Keratinocyte (primary cell): ENCODE data around the gene COG3. TPM values are rescaled to one million over a fixed set of nuclear protein-coding genes. Genes with fewer than 3 reads are reported as not detected.

Source experiments
- DNase-seq: peaks from one replicate; pipeline ENCODE4 v3.0.0-alpha.2; 2011; ENCODE audit warnings: low read depth, missing footprints, low spot score
- FAIRE-seq: peaks from 2 replicates; lab custom pipeline; 2011; peaks lifted over from hg19 to GRCh38; lab: Jason Lieb, UNC
- H2AFZ ChIP-seq: 2 replicates; pipeline ENCODE4 v1.6.0; 2012; ENCODE audit warnings: low read length, control low read depth, inconsistent platforms; ENCODE audit not compliant: control insufficient read depth
- H3K27ac ChIP-seq: 2 replicates; pipeline ENCODE4 v1.5.1; 2011; ENCODE audit warnings: low read length; ENCODE audit not compliant: control insufficient read depth, insufficient read depth
- H3K27me3 ChIP-seq: 3 replicates; pipeline ENCODE4 v1.6.0; 2011; ENCODE audit warnings: low read length; ENCODE audit not compliant: control insufficient read depth, insufficient read depth; ENCODE audit errors: extremely low read depth
- H3K36me3 ChIP-seq, 2 experiments: 2 replicates in 1 of 2; 3 replicates in 1 of 2; pipeline ENCODE4 v1.5.1; 2011; ENCODE audit warnings: low read length in 2 of 2, mild to moderate bottlenecking in 1 of 2; ENCODE audit not compliant: control insufficient read depth in 2 of 2, insufficient read depth in 2 of 2; ENCODE audit errors: extremely low read depth in 1 of 2
- H3K4me1 ChIP-seq: 3 replicates; pipeline ENCODE4 v1.5.1; 2011; ENCODE audit warnings: low read length; ENCODE audit not compliant: control insufficient read depth, insufficient read depth; ENCODE audit errors: extremely low read depth
- H3K4me2 ChIP-seq: 3 replicates; pipeline ENCODE4 v1.6.0; 2011; ENCODE audit warnings: low read depth, low read length; ENCODE audit not compliant: control insufficient read depth, insufficient read depth; ENCODE audit errors: extremely low read depth
- H3K4me3 ChIP-seq, 3 experiments: fragments of 200-600 bp in 1 of 3; sonication (generic) in 1 of 3; 2 replicates in 2 of 3; 3 replicates in 1 of 3; pipeline ENCODE4 v1.5.1; 2011 to 2016; ENCODE audit warnings: low read length in 3 of 3, mild to moderate bottlenecking in 3 of 3, control low read depth in 2 of 3, inconsistent platforms in 1 of 3, low read depth in 1 of 3, mixed read lengths in 1 of 3, mixed run types in 1 of 3, moderate library complexity in 1 of 3; ENCODE audit not compliant: control insufficient read depth in 2 of 3, insufficient read depth in 2 of 3; ENCODE audit errors: extremely low read depth in 1 of 3
- H3K79me2 ChIP-seq: 2 replicates; pipeline ENCODE4 v1.6.0; 2012; ENCODE audit warnings: low read length; ENCODE audit not compliant: control insufficient read depth, insufficient read depth
- H3K9ac ChIP-seq: 3 replicates; pipeline ENCODE4 v1.6.0; 2011; ENCODE audit warnings: low read length; ENCODE audit not compliant: control insufficient read depth, insufficient read depth; ENCODE audit errors: extremely low read depth
- H3K9me1 ChIP-seq: 3 replicates; pipeline ENCODE4 v1.6.0; 2011; ENCODE audit warnings: low read length; ENCODE audit not compliant: control insufficient read depth, insufficient read depth; ENCODE audit errors: extremely low read depth
- H3K9me3 ChIP-seq: 2 replicates; pipeline ENCODE4 v1.5.1; 2012; ENCODE audit warnings: low read depth, low read length; ENCODE audit not compliant: control insufficient read depth
- H4K20me1 ChIP-seq: 3 replicates; pipeline ENCODE4 v1.6.0; 2011; ENCODE audit warnings: low read length; ENCODE audit not compliant: control insufficient read depth, insufficient read depth; ENCODE audit errors: extremely low read depth
- EZH2 ChIP-seq: IDR thresholded peaks from one replicate; pipeline ENCODE4 v1.6.1; 2012; ENCODE audit warnings: inconsistent platforms, mild to moderate bottlenecking, low read length, moderate library complexity
- dilution Hi-C: fragments of 300-500 bp; cut with MboI; formaldehyde crosslinking; loops from one replicate; pipeline ENCODE4 v1.7.0; 2020; ENCODE audit warnings: low sequenced_read_pairs; ENCODE audit not compliant: extremely low pct_ligation_motif_present
- polyA plus RNA-seq, 5 experiments: library from polyadenylated mRNA; depleted of rRNA in 3 of 5; stranded (reverse) in 3 of 5; stranded (forward) in 1 of 5; unstranded in 1 of 5; fragments of >200 nt; gene quantifications; 1 replicate in 1 of 5; 2 replicates in 3 of 5; 3 replicates in 1 of 5; pipeline versions ENCODE4 v1.2.1 to v1.2.3, GENCODE V29; 2011 to 2012; ENCODE audit warnings: missing spikeins in 2 of 5, low read depth in 1 of 5, low replicate concordance in 1 of 5
- TF ChIP-seq, protein P1 (sequence below), 3 experiments: IDR thresholded peaks in 1 of 3; conservative IDR thresholded peaks in 1 of 3; optimal IDR thresholded peaks in 1 of 3; 2 replicates in 2 of 3; 3 replicates in 1 of 3; pipeline versions ENCODE3 to v1.5.1; 2011; ENCODE audit warnings: low read length in 3 of 3, mild to moderate bottlenecking in 3 of 3, moderate library complexity in 2 of 3, control low read depth in 1 of 3, inconsistent platforms in 1 of 3; ENCODE audit not compliant: insufficient read depth in 2 of 3; ENCODE audit errors: extremely low read depth in 1 of 3

COG3 gene
- polyA plus RNA-seq, 1 donor (not counting 4 experiments of a cell fraction or from before 2014, with no cell fraction given), result 31.0 TPM

DNA sequence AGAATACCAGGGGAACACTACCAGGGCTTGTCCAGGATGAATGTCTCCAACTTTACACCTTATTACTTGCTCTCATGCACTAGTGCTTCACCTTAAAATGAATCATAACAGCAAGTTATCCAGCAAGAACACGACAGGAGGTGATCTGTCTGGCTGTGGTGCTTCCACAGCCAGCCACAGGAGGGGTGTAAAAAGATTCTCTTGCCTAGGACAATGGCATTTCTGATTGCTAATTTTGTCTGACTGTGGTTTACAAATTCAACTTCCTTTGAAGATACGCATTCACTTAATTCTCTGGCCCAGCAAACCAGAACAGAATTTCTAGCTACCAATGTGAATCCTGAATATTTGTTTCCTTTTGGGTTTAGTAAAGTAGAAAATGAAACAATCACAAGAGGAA is 23.1 kb upstream of the COG3 start:
- FAIRE-seq, result peak; percentile 93
- Histone ChIP-seq H3K4me1 (peaks cover 7% of the 10 kb centered on the region), H3K36me3 (no peaks in the 10 kb centered on the region), H3K4me2 (peak overlapping the region; percentile 12), H2AFZ (no peak overlapping the region), H3K27ac (no peak overlapping the region), H3K4me3 (no peak overlapping the region), H4K20me1 (no peaks in the 10 kb centered on the region), H3K27me3 (no peaks in the 10 kb centered on the region), H3K79me2 (no peaks in the 10 kb centered on the region), H3K9me3 (no peaks in the 10 kb centered on the region), H3K9ac (no peak overlapping the region), H3K9me1 (no peaks in the 10 kb centered on the region)
- dilution Hi-C loops, result no loop called here
- no peak for DNase-seq
- TF ChIP-seq EZH2, result no peak
- TF ChIP-seq, protein P1, sequence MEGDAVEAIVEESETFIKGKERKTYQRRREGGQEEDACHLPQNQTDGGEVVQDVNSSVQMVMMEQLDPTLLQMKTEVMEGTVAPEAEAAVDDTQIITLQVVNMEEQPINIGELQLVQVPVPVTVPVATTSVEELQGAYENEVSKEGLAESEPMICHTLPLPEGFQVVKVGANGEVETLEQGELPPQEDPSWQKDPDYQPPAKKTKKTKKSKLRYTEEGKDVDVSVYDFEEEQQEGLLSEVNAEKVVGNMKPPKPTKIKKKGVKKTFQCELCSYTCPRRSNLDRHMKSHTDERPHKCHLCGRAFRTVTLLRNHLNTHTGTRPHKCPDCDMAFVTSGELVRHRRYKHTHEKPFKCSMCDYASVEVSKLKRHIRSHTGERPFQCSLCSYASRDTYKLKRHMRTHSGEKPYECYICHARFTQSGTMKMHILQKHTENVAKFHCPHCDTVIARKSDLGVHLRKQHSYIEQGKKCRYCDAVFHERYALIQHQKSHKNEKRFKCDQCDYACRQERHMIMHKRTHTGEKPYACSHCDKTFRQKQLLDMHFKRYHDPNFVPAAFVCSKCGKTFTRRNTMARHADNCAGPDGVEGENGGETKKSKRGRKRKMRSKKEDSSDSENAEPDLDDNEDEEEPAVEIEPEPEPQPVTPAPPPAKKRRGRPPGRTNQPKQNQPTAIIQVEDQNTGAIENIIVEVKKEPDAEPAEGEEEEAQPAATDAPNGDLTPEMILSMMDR (optimal IDR thresholded peaks at IDR 0.05 in 1 of 3, IDR thresholded peaks at IDR 0.05 in 1 of 3, conservative IDR thresholded peaks at IDR 0.05 in 1 of 3; ENCODE audit: extremely low read depth in 1 of 3, insufficient read depth in 2 of 3, low read length in 3 of 3), result peak; percentile 52 to 58 (median 58)

- no peaks in the 10 kb centered on the region for H3K9me3 ChIP-seq
- FAIRE-seq, result no peak
- H3K4me1 ChIP-seq, result peaks cover 7% of the 10 kb centered on the region
- no peaks in the 10 kb centered on the region for H3K9me1 ChIP-seq
- no peak overlapping the region for H3K4me3 ChIP-seq
- no peak overlapping the region for H3K4me2 ChIP-seq
- TF ChIP-seq, protein P1 (optimal IDR thresholded peaks at IDR 0.05 in 1 of 3, IDR thresholded peaks at IDR 0.05 in 1 of 3, conservative IDR thresholded peaks at IDR 0.05 in 1 of 3; ENCODE audit: extremely low read depth in 1 of 3, insufficient read depth in 2 of 3, low read length in 3 of 3), result no peak
- TF ChIP-seq EZH2, result no peak
- H2AFZ ChIP-seq, result no peak overlapping the region
- H3K36me3 ChIP-seq, result no peaks in the 10 kb centered on the region
- no peaks in the 10 kb centered on the region for H4K20me1 ChIP-seq
- H3K27ac ChIP-seq, result no peak overlapping the region
- H3K27me3 ChIP-seq, result no peaks in the 10 kb centered on the region
- no peak overlapping the region for H3K9ac ChIP-seq
- DNase-seq, result no peak
- no peaks in the 10 kb centered on the region for H3K79me2 ChIP-seq
- dilution Hi-C loops, result no loop called here
These were observed 19.7 kb upstream of the COG3 start for GRCh38 chr13:45445053-45445452.
